ENCODE measurements around the gene LEFTY1.
A peak's percentile ranks its signal among the peaks of the same experiment; 100 is the strongest.
"Not testable (repeated sequence)": the region's sequence is repeated elsewhere in the genome, so short reads cannot be mapped to it uniquely, and the experiment has no call there.

Gene LEFTY1

GRCh38 chr1:225931270-225932136 lies 42.6 kb upstream of the LEFTY1 start:
- Histone ChIP-seq H3K4me3 (ENCODE audit: control insufficient read depth in 1 of 7, extremely low read depth in 1 of 7, insufficient read depth in 4 of 7, low read depth in 2 of 7, low read length in 6 of 7) (no peak overlapping the region), H3K4me1 (ENCODE audit: control extremely low read depth in 1 of 4, control insufficient read depth in 4 of 4, insufficient read depth in 4 of 4, low read length in 3 of 4) (peaks cover 0 to 20% (median 16%) of the 10 kb centered on the region in 4 experiments), H3K9me3 (ENCODE audit: control extremely low read depth in 1 of 5, control insufficient read depth in 4 of 5, insufficient read depth in 2 of 5, low read depth in 1 of 5, low read length in 4 of 5) (no peaks in the 10 kb centered on the region), H3K36me3 (ENCODE audit: control insufficient read depth in 4 of 4, insufficient read depth in 4 of 4, low read length in 3 of 4) (no peaks in the 10 kb centered on the region), H3K27me3 (replicated peaks in 2 of 5; ENCODE audit: control insufficient read depth in 4 of 5, insufficient read depth in 5 of 5, low read length in 4 of 5) (no peaks in the 10 kb centered on the region), H3K27ac (ENCODE audit: insufficient read depth in 1 of 2, low read depth in 1 of 2, low read length in 2 of 2, poor library complexity in 1 of 2, severe bottlenecking in 2 of 2) (peak overlapping the region in 1 of 2 experiments; percentile 19)
- 95% methylated on average over 4 of the region's 5 CpGs for WGBS (ENCODE audit: insufficient coverage)
- no peak for DNase-seq
- POLR2A ChIA-PET = no interaction called here
- CTCF ChIA-PET = interaction anchor here (1.0 to 1.6 kb wide), 8 partner anchors 9 to 482 kb away, joined by 3 to 5 read pairs (median 3); partner anchors contain the start of gene LEFTY2

- POLR2A ChIA-PET = interaction anchor here (0.9 kb wide), 1 partner anchor 17 kb away, joined by 5 read pairs; no protein-coding TSS in a partner anchor
- CTCF ChIA-PET = interaction anchor here (1.1 to 1.6 kb wide), 6 partner anchors 8 to 456 kb away, joined by 3 to 5 read pairs (median 3); partner anchors contain the start of gene LEFTY2
Measured at GRCh38 chr1:225930566-225930965, 41.6 kb upstream of the LEFTY1 start.

GRCh38 chr1:225929462-225929861 lies 40.5 kb upstream of the LEFTY1 start:
- DNase-seq; H3K27me3 ChIP-seq (replicated peaks in 2 of 5; ENCODE audit: control insufficient read depth in 4 of 5, insufficient read depth in 5 of 5, low read length in 4 of 5); H3K9me3 ChIP-seq (ENCODE audit: control extremely low read depth in 1 of 5, control insufficient read depth in 4 of 5, insufficient read depth in 2 of 5, low read depth in 1 of 5, low read length in 4 of 5); H3K36me3 ChIP-seq (ENCODE audit: control insufficient read depth in 4 of 4, insufficient read depth in 4 of 4, low read length in 3 of 4); H3K27ac ChIP-seq (ENCODE audit: insufficient read depth in 1 of 2, low read depth in 1 of 2, low read length in 2 of 2, poor library complexity in 1 of 2, severe bottlenecking in 2 of 2); POLR2A ChIA-PET; H3K4me3 ChIP-seq (ENCODE audit: control insufficient read depth in 1 of 7, extremely low read depth in 1 of 7, insufficient read depth in 4 of 7, low read depth in 2 of 7, low read length in 6 of 7): not testable (repeated sequence)
- CTCF ChIA-PET = interaction anchor here (0.7 to 1.6 kb wide), 3 partner anchors 34 to 1414 kb away, joined by 3 to 4 read pairs (median 3); no protein-coding TSS in a partner anchor
- WGBS (ENCODE audit: insufficient coverage) = no CpG with 5 or more reads among the region's 3 CpGs
- H3K4me1 ChIP-seq (ENCODE audit: control extremely low read depth in 1 of 4, control insufficient read depth in 4 of 4, insufficient read depth in 4 of 4, low read length in 3 of 4) = peaks cover 0 to 31% (median 25%) of the 10 kb centered on the region in 4 experiments

More at GRCh38 chr1:225930566-225930965, 41.6 kb upstream of the LEFTY1 start:
- Histone ChIP-seq H3K27me3 (replicated peaks in 2 of 5; ENCODE audit: control insufficient read depth in 4 of 5, insufficient read depth in 5 of 5, low read length in 4 of 5) (no peaks in the 10 kb centered on the region), H3K4me3 (ENCODE audit: control insufficient read depth in 1 of 7, extremely low read depth in 1 of 7, insufficient read depth in 4 of 7, low read depth in 2 of 7, low read length in 6 of 7) (no peak overlapping the region), H3K36me3 (ENCODE audit: control insufficient read depth in 4 of 4, insufficient read depth in 4 of 4, low read length in 3 of 4) (no peaks in the 10 kb centered on the region), H3K9me3 (ENCODE audit: control extremely low read depth in 1 of 5, control insufficient read depth in 4 of 5, insufficient read depth in 2 of 5, low read depth in 1 of 5, low read length in 4 of 5) (no peaks in the 10 kb centered on the region), H3K27ac (ENCODE audit: insufficient read depth in 1 of 2, low read depth in 1 of 2, low read length in 2 of 2, poor library complexity in 1 of 2, severe bottlenecking in 2 of 2) (no peak overlapping the region), H3K4me1 (ENCODE audit: control extremely low read depth in 1 of 4, control insufficient read depth in 4 of 4, insufficient read depth in 4 of 4, low read length in 3 of 4) (peaks cover 0 to 23% (median 18%) of the 10 kb centered on the region in 4 experiments)
- DNase-seq = no peak
- 90% methylated on average over 2 of the region's 2 CpGs for WGBS (ENCODE audit: insufficient coverage)

GRCh38 chr1:225928186-225929175 lies 39.5 kb upstream of the LEFTY1 start:
- WGBS (ENCODE audit: insufficient coverage) = 93% methylated on average over 11 of the region's 14 CpGs
- ChIA-PET POLR2A (no interaction called here), CTCF (interaction anchor here (0.7 to 1.1 kb wide), 4 partner anchors 9 to 1413 kb away, joined by 3 read pairs; no protein-coding TSS in a partner anchor)
- Histone ChIP-seq H3K4me1 (ENCODE audit: control extremely low read depth in 1 of 4, control insufficient read depth in 4 of 4, insufficient read depth in 4 of 4, low read length in 3 of 4) (peaks cover 0 to 34% (median 28%) of the 10 kb centered on the region in 4 experiments), H3K9me3 (ENCODE audit: control extremely low read depth in 1 of 5, control insufficient read depth in 4 of 5, insufficient read depth in 2 of 5, low read depth in 1 of 5, low read length in 4 of 5) (no peaks in the 10 kb centered on the region), H3K27ac (ENCODE audit: insufficient read depth in 1 of 2, low read depth in 1 of 2, low read length in 2 of 2, poor library complexity in 1 of 2, severe bottlenecking in 2 of 2) (peak overlapping the region in 1 of 2 experiments; percentile 84), H3K36me3 (ENCODE audit: control insufficient read depth in 4 of 4, insufficient read depth in 4 of 4, low read length in 3 of 4) (no peaks in the 10 kb centered on the region), H3K4me3 (ENCODE audit: control insufficient read depth in 1 of 7, extremely low read depth in 1 of 7, insufficient read depth in 4 of 7, low read depth in 2 of 7, low read length in 6 of 7) (no peak overlapping the region), H3K27me3 (replicated peaks in 2 of 5; ENCODE audit: control insufficient read depth in 4 of 5, insufficient read depth in 5 of 5, low read length in 4 of 5) (no peaks in the 10 kb centered on the region)
- peak; percentile 76 to 93 (median 85) for DNase-seq

- POLR2A ChIA-PET = no interaction called here
Measured at GRCh38 chr1:225926551-225927113, 37.7 kb upstream of the LEFTY1 start.

More at GRCh38 chr1:225926551-225927113, 37.7 kb upstream of the LEFTY1 start:
- Histone ChIP-seq H3K9me3 (ENCODE audit: control extremely low read depth in 1 of 5, control insufficient read depth in 4 of 5, insufficient read depth in 2 of 5, low read depth in 1 of 5, low read length in 4 of 5) (no peaks in the 10 kb centered on the region), H3K27ac (ENCODE audit: insufficient read depth in 1 of 2, low read depth in 1 of 2, low read length in 2 of 2, poor library complexity in 1 of 2, severe bottlenecking in 2 of 2) (peak overlapping the region in 1 of 2 experiments; percentile 9), H3K4me1 (ENCODE audit: control extremely low read depth in 1 of 4, control insufficient read depth in 4 of 4, insufficient read depth in 4 of 4, low read length in 3 of 4) (peaks cover 3 to 52% (median 44%) of the 10 kb centered on the region in 4 experiments), H3K36me3 (ENCODE audit: control insufficient read depth in 4 of 4, insufficient read depth in 4 of 4, low read length in 3 of 4) (peaks cover 2 to 12% (median 6%) of the 10 kb centered on the region in 4 experiments), H3K4me3 (ENCODE audit: control insufficient read depth in 1 of 7, extremely low read depth in 1 of 7, insufficient read depth in 4 of 7, low read depth in 2 of 7, low read length in 6 of 7) (peak overlapping the region in 1 of 7 experiments; percentile 20), H3K27me3 (replicated peaks in 2 of 5; ENCODE audit: control insufficient read depth in 4 of 5, insufficient read depth in 5 of 5, low read length in 4 of 5) (no peaks in the 10 kb centered on the region)
- CTCF ChIA-PET = interaction anchor here (0.9 to 2.0 kb wide), 6 partner anchors 16 to 35 kb away, joined by 3 to 6 read pairs (median 4); no protein-coding TSS in a partner anchor
- WGBS (ENCODE audit: insufficient coverage) = 81% methylated on average over 2 of the region's 3 CpGs
- peak in 2 of 3 donors; percentile 21 to 40 for DNase-seq
